ENCODE results near the gene ENOX1.

ENOX1 gene

DNA sequence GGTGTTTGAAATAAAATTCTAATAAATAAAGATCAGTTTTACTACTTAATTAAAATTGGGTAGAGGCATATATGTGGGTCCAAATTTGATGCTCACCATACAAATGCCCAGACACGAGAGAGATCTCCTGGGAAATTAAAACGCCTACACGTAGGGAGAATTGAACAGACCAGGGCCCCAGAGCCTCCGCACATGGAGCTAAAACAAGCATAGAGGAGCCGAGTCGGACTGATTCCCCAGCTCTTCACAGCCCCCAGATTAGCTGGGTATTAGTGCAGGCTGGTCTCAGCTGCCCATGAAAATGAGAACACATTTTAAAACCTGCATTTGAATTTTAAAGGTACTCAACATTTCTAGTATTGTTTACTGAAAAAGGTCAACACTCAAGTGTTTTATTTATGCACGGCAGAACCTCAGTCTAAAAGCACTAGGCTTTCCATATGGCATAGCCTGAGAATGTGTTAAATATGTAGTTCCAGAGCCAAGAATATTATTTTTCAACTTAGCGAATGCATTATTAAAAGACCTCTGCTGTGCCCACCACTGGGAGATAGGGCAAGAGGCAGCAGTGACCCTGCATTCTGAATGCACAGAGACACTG, 344.8 kb downstream of the ENOX1 start:
- TF ChIP-seq OSR1 (CRISPR knock-in tag; IDR thresholded peaks at IDR 0.05), result no peak
- no peak for ATAC-seq

DNA sequence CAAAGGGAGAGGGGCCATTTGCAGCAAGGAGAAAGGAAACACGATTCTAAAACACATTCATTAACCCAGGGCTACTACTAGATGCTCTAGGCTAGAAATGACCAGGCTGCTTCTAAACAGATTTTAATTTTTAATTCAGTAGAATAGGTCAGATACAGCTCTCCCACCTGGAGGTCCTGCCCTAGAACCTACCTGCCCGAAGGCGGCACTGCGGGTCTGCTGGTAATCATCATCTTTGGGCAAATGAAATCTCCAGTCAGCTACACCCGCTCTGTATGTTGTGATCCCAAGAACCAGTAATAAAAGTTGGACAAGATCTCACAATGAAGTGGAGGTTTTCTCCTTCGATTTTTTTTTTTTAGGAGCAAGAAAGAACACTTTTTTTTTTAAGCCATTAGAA, 345.3 kb downstream of the ENOX1 start:
- no peak for TF ChIP-seq GLIS3 (CRISPR knock-in tag; IDR thresholded peaks at IDR 0.05)
- TF ChIP-seq ZFP3 (CRISPR knock-in tag; IDR thresholded peaks at IDR 0.05), result no peak
- no peak for TF ChIP-seq ZNF8 (CRISPR knock-in tag; IDR thresholded peaks at IDR 0.05)
- TF ChIP-seq ZFP30 (CRISPR knock-in tag; IDR thresholded peaks at IDR 0.05), result no peak
- TF ChIP-seq BACH2 (CRISPR knock-in tag; IDR thresholded peaks at IDR 0.05; ENCODE audit: borderline replicate concordance), result no peak
- no peak for TF ChIP-seq ZNF565 (CRISPR knock-in tag; conservative IDR thresholded peaks at IDR 0.05; ENCODE audit: low read depth)
- TF ChIP-seq, protein P1, sequence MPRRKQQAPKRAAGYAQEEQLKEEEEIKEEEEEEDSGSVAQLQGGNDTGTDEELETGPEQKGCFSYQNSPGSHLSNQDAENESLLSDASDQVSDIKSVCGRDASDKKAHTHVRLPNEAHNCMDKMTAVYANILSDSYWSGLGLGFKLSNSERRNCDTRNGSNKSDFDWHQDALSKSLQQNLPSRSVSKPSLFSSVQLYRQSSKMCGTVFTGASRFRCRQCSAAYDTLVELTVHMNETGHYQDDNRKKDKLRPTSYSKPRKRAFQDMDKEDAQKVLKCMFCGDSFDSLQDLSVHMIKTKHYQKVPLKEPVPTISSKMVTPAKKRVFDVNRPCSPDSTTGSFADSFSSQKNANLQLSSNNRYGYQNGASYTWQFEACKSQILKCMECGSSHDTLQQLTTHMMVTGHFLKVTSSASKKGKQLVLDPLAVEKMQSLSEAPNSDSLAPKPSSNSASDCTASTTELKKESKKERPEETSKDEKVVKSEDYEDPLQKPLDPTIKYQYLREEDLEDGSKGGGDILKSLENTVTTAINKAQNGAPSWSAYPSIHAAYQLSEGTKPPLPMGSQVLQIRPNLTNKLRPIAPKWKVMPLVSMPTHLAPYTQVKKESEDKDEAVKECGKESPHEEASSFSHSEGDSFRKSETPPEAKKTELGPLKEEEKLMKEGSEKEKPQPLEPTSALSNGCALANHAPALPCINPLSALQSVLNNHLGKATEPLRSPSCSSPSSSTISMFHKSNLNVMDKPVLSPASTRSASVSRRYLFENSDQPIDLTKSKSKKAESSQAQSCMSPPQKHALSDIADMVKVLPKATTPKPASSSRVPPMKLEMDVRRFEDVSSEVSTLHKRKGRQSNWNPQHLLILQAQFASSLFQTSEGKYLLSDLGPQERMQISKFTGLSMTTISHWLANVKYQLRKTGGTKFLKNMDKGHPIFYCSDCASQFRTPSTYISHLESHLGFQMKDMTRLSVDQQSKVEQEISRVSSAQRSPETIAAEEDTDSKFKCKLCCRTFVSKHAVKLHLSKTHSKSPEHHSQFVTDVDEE (CRISPR knock-in tag; IDR thresholded peaks at IDR 0.05), result no peak
- no peak for TF ChIP-seq TCF4 (CRISPR knock-in tag; IDR thresholded peaks at IDR 0.05; ENCODE audit: borderline replicate concordance)
- TF ChIP-seq, protein P2, sequence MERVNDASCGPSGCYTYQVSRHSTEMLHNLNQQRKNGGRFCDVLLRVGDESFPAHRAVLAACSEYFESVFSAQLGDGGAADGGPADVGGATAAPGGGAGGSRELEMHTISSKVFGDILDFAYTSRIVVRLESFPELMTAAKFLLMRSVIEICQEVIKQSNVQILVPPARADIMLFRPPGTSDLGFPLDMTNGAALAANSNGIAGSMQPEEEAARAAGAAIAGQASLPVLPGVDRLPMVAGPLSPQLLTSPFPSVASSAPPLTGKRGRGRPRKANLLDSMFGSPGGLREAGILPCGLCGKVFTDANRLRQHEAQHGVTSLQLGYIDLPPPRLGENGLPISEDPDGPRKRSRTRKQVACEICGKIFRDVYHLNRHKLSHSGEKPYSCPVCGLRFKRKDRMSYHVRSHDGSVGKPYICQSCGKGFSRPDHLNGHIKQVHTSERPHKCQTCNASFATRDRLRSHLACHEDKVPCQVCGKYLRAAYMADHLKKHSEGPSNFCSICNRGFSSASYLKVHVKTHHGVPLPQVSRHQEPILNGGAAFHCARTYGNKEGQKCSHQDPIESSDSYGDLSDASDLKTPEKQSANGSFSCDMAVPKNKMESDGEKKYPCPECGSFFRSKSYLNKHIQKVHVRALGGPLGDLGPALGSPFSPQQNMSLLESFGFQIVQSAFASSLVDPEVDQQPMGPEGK (CRISPR knock-in tag; IDR thresholded peaks at IDR 0.05; ENCODE audit: borderline replicate concordance), result no peak
- no peak for TF ChIP-seq CSDC2 (CRISPR knock-in tag; IDR thresholded peaks at IDR 0.05)
- TF ChIP-seq RARB (CRISPR knock-in tag; IDR thresholded peaks at IDR 0.05), result no peak

DNA sequence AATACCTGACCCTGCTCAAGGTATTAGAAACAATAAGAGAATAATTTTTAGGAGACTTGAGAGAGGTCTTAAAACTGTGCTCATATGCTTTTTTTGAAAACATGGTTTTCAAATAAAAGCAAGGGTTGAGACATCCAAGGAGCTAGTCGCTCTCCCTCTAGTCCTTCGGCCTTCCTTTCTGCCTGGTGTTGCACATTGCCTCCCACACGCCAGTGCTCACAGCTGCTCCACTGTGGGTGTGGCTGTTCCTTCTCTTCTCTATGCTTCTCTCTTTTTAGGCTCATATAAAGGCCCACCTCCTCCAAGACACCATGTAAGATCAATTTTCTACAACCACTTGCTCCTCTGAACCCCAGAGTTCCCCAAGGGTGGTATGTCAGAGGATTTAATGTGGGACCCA, 352.6 kb downstream of the ENOX1 start:
- no peak for ATAC-seq
- TF ChIP-seq ZNF565 (CRISPR knock-in tag; conservative IDR thresholded peaks at IDR 0.05; ENCODE audit: low read depth) (no peak), BACH2 (CRISPR knock-in tag; IDR thresholded peaks at IDR 0.05; ENCODE audit: borderline replicate concordance) (no peak), CSDC2 (CRISPR knock-in tag; IDR thresholded peaks at IDR 0.05) (no peak), ZNF8 (CRISPR knock-in tag; IDR thresholded peaks at IDR 0.05) (no peak), ZC3H10 (CRISPR knock-in tag; IDR thresholded peaks at IDR 0.05) (no peak), OSR1 (CRISPR knock-in tag; IDR thresholded peaks at IDR 0.05) (no peak), ZFP3 (CRISPR knock-in tag; IDR thresholded peaks at IDR 0.05) (no peak), PPARA (CRISPR knock-in tag; IDR thresholded peaks at IDR 0.05; ENCODE audit: borderline replicate concordance) (no peak), ZNF70 (CRISPR knock-in tag; IDR thresholded peaks at IDR 0.05) (no peak), TCF4 (CRISPR knock-in tag; IDR thresholded peaks at IDR 0.05; ENCODE audit: borderline replicate concordance) (no peak), TOX (CRISPR knock-in tag; IDR thresholded peaks at IDR 0.05; ENCODE audit: borderline replicate concordance) (no peak), GLIS3 (CRISPR knock-in tag; IDR thresholded peaks at IDR 0.05) (no peak), ZFP30 (CRISPR knock-in tag; IDR thresholded peaks at IDR 0.05) (no peak), RARB (CRISPR knock-in tag; IDR thresholded peaks at IDR 0.05) (no peak), ISL1 (CRISPR knock-in tag; IDR thresholded peaks at IDR 0.05) (no peak)
- TF ChIP-seq, protein P3, sequence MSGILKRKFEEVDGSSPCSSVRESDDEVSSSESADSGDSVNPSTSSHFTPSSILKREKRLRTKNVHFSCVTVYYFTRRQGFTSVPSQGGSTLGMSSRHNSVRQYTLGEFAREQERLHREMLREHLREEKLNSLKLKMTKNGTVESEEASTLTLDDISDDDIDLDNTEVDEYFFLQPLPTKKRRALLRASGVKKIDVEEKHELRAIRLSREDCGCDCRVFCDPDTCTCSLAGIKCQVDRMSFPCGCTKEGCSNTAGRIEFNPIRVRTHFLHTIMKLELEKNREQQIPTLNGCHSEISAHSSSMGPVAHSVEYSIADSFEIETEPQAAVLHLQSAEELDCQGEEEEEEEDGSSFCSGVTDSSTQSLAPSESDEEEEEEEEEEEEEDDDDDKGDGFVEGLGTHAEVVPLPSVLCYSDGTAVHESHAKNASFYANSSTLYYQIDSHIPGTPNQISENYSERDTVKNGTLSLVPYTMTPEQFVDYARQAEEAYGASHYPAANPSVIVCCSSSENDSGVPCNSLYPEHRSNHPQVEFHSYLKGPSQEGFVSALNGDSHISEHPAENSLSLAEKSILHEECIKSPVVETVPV (CRISPR knock-in tag; IDR thresholded peaks at IDR 0.05), result no peak
- TF ChIP-seq, protein P4, sequence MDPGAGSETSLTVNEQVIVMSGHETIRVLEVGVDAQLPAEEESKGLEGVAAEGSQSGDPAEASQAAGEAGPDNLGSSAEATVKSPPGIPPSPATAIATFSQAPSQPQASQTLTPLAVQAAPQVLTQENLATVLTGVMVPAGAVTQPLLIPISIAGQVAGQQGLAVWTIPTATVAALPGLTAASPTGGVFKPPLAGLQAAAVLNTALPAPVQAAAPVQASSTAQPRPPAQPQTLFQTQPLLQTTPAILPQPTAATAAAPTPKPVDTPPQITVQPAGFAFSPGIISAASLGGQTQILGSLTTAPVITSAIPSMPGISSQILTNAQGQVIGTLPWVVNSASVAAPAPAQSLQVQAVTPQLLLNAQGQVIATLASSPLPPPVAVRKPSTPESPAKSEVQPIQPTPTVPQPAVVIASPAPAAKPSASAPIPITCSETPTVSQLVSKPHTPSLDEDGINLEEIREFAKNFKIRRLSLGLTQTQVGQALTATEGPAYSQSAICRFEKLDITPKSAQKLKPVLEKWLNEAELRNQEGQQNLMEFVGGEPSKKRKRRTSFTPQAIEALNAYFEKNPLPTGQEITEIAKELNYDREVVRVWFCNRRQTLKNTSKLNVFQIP (CRISPR knock-in tag; IDR thresholded peaks at IDR 0.05; ENCODE audit: borderline replicate concordance, low read depth), result no peak
- TF ChIP-seq, protein P5, sequence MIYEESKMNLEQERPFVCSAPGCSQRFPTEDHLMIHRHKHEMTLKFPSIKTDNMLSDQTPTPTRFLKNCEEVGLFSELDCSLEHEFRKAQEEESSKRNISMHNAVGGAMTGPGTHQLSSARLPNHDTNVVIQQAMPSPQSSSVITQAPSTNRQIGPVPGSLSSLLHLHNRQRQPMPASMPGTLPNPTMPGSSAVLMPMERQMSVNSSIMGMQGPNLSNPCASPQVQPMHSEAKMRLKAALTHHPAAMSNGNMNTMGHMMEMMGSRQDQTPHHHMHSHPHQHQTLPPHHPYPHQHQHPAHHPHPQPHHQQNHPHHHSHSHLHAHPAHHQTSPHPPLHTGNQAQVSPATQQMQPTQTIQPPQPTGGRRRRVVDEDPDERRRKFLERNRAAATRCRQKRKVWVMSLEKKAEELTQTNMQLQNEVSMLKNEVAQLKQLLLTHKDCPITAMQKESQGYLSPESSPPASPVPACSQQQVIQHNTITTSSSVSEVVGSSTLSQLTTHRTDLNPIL (CRISPR knock-in tag; IDR thresholded peaks at IDR 0.05; ENCODE audit: low read depth), result no peak

More for the DNA sequence above, 345.3 kb downstream of the ENOX1 start:
- ATAC-seq, result no peak
